HEK293 (cell line): Measurements from ENCODE around the gene PSMB1.

Experiments used
- CTCF ChIA-PET: fragments of 350-600 bp; formaldehyde crosslinking; extraction: SDS; loops from one replicate; lab custom pipeline; 2021; ENCODE audit warnings: antibody characterized with exemption; lab: Yijun Ruan, JAX
- POLR2A ChIA-PET: fragments of 300-600 bp; formaldehyde crosslinking; extraction: SDS; loops from one replicate; lab custom pipeline; 2020; ENCODE audit warnings: antibody characterized with exemption, inconsistent platforms; lab: Yijun Ruan, JAX
- H3K27ac ChIP-seq: fragments of 200-500 bp; sonication (Bioruptor generic); 2 replicates; pipeline ENCODE4 v1.5.1; 2014; ENCODE audit warnings: low read depth, low read length, control low read depth, inconsistent platforms; ENCODE audit errors: extremely low read depth
- H3K36me3 ChIP-seq, 2 experiments: fragments of 200-500 bp in 1 of 2; sonication (Bioruptor generic) in 1 of 2; 1 replicate in 1 of 2; 2 replicates in 1 of 2; pipeline ENCODE4 v1.5.1; 2014 to 2017; ENCODE audit warnings: inconsistent platforms in 2 of 2, low read length in 2 of 2; ENCODE audit not compliant: control insufficient read depth in 2 of 2, insufficient read depth in 1 of 2
- H3K4me1 ChIP-seq: fragments of 200-500 bp; sonication (Bioruptor generic); 2 replicates; pipeline ENCODE4 v1.5.1; 2014; ENCODE audit warnings: mild to moderate bottlenecking, low read length, inconsistent platforms; ENCODE audit not compliant: control insufficient read depth, insufficient read depth
- H3K4me3 ChIP-seq: 2 replicates; pipeline ENCODE4 v1.5.1; 2011; ENCODE audit warnings: low read depth, mild to moderate bottlenecking, control low read depth, low read length, moderate library complexity
- H3K9me3 ChIP-seq: fragments of 200-500 bp; sonication (Bioruptor generic); 2 replicates; pipeline ENCODE4 v1.5.1; 2014; ENCODE audit warnings: low read depth, low read length, inconsistent platforms; ENCODE audit not compliant: control insufficient read depth, insufficient read depth
- BCL11B ChIP-seq: fragments of 450-650 bp; formaldehyde crosslinking; IDR thresholded peaks from 2 replicates; pipeline ENCODE4 v1.5.1; 2016; ENCODE audit warnings: low read depth, missing biosample characterization, missing genetic modification characterization
- GLI2 ChIP-seq: fragments of 450-650 bp; formaldehyde crosslinking; IDR thresholded peaks from 2 replicates; pipeline ENCODE4; 2017; ENCODE audit warnings: missing biosample characterization, missing genetic modification characterization, low read depth, borderline replicate concordance
- GLIS1 ChIP-seq: fragments of 450-650 bp; formaldehyde crosslinking; IDR thresholded peaks from 2 replicates; pipeline ENCODE4 v1.5.1; 2016; ENCODE audit warnings: missing biosample characterization, missing genetic modification characterization
- GLIS2 ChIP-seq: fragments of 450-650 bp; formaldehyde crosslinking; IDR thresholded peaks from 2 replicates; pipeline ENCODE4 v1.5.1; 2016; ENCODE audit warnings: missing biosample characterization, missing genetic modification characterization
- HOXA7 ChIP-seq: sonication (generic); formaldehyde crosslinking; IDR thresholded peaks from 2 replicates; pipeline ENCODE4 v1.8.1; 2022; ENCODE audit warnings: missing genetic modification reagents, borderline replicate concordance
- KLF7 ChIP-seq: fragments of 450-650 bp; formaldehyde crosslinking; IDR thresholded peaks from 2 replicates; pipeline ENCODE4 v1.5.1; 2016; ENCODE audit warnings: missing biosample characterization, missing genetic modification characterization, borderline replicate concordance
- OVOL3 ChIP-seq: fragments of 450-650 bp; formaldehyde crosslinking; IDR thresholded peaks from 2 replicates; pipeline ENCODE4 v1.5.1; 2016; ENCODE audit warnings: missing biosample characterization, missing genetic modification characterization
- SCRT2 ChIP-seq: fragments of 450-650 bp; formaldehyde crosslinking; IDR thresholded peaks from 2 replicates; pipeline ENCODE4 v1.5.1; 2016; ENCODE audit warnings: missing biosample characterization, missing genetic modification characterization
- WT1 ChIP-seq: fragments of 450-650 bp; formaldehyde crosslinking; IDR thresholded peaks from 2 replicates; pipeline ENCODE4 v1.5.1; 2016; ENCODE audit warnings: missing biosample characterization, missing genetic modification characterization
- ZBTB1 ChIP-seq: fragments of 450-650 bp; formaldehyde crosslinking; IDR thresholded peaks from 2 replicates; pipeline ENCODE4 v1.5.1; 2016; ENCODE audit warnings: missing biosample characterization, missing genetic modification characterization
- ZBTB20 ChIP-seq: fragments of 450-650 bp; formaldehyde crosslinking; IDR thresholded peaks from 2 replicates; pipeline ENCODE4 v1.5.1; 2016; ENCODE audit warnings: missing biosample characterization, missing genetic modification characterization
- ZBTB21 ChIP-seq: fragments of 450-650 bp; formaldehyde crosslinking; IDR thresholded peaks from 2 replicates; pipeline ENCODE4 v1.5.1; 2017; ENCODE audit warnings: missing biosample characterization, missing genetic modification characterization
- ZBTB8A ChIP-seq: fragments of 450-650 bp; formaldehyde crosslinking; IDR thresholded peaks from 2 replicates; pipeline ENCODE4 v1.5.1; 2016; ENCODE audit warnings: missing biosample characterization, missing genetic modification characterization
- ZFHX2 ChIP-seq: fragments of 450-650 bp; formaldehyde crosslinking; conservative IDR thresholded peaks from 2 replicates; pipeline ENCODE4 v1.5.1; 2016; ENCODE audit warnings: missing biosample characterization, missing genetic modification characterization
- ZNF112 ChIP-seq: fragments of 450-650 bp; formaldehyde crosslinking; IDR thresholded peaks from 2 replicates; pipeline ENCODE4 v1.5.0; 2017; ENCODE audit warnings: missing biosample characterization, missing genetic modification characterization
- ZNF146 ChIP-seq: fragments of 450-650 bp; formaldehyde crosslinking; IDR thresholded peaks from 2 replicates; pipeline ENCODE4 v1.5.1; 2016; ENCODE audit warnings: missing biosample characterization, missing genetic modification characterization
- ZNF221 ChIP-seq: fragments of 450-650 bp; formaldehyde crosslinking; IDR thresholded peaks from 2 replicates; pipeline ENCODE4 v1.5.1; 2017; ENCODE audit warnings: missing biosample characterization, missing genetic modification characterization, borderline replicate concordance
- ZNF266 ChIP-seq: fragments of 450-650 bp; formaldehyde crosslinking; IDR thresholded peaks from 2 replicates; pipeline ENCODE4 v1.5.1; 2016; ENCODE audit warnings: missing biosample characterization, missing genetic modification characterization, low read depth
- ZNF274 ChIP-seq, 2 experiments: fragments of 200-500 bp in 1 of 2; fragments of 450-650 bp in 1 of 2; sonication (Bioruptor generic) in 1 of 2; formaldehyde crosslinking in 1 of 2; IDR thresholded peaks; 2 replicates each; pipeline versions ENCODE4 v1.5.1 to v1.6.1; 2014 to 2016; ENCODE audit warnings: borderline replicate concordance in 1 of 2, inconsistent platforms in 1 of 2, low read length in 1 of 2, missing biosample characterization in 1 of 2, missing genetic modification characterization in 1 of 2
- ZNF341 ChIP-seq: fragments of 450-650 bp; formaldehyde crosslinking; IDR thresholded peaks from 2 replicates; pipeline ENCODE4; 2016; ENCODE audit warnings: low read depth, missing biosample characterization, missing genetic modification characterization
- ZNF354C ChIP-seq: fragments of 450-650 bp; formaldehyde crosslinking; IDR thresholded peaks from 2 replicates; pipeline ENCODE4 v1.5.1; 2016; ENCODE audit warnings: missing biosample characterization, missing genetic modification characterization, low read depth, borderline replicate concordance
- ZNF391 ChIP-seq: fragments of 450-650 bp; formaldehyde crosslinking; IDR thresholded peaks from 2 replicates; pipeline ENCODE4 v1.5.1; 2016; ENCODE audit warnings: low read depth, missing biosample characterization, missing genetic modification characterization, borderline replicate concordance
- ZNF658 ChIP-seq: fragments of 450-650 bp; formaldehyde crosslinking; IDR thresholded peaks from 2 replicates; pipeline ENCODE4; 2016; ENCODE audit warnings: missing biosample characterization, missing genetic modification characterization
- ZNF791 ChIP-seq: fragments of 450-650 bp; formaldehyde crosslinking; IDR thresholded peaks from 2 replicates; pipeline ENCODE4 v1.5.1; 2016; ENCODE audit warnings: missing biosample characterization, missing genetic modification characterization
- ZNF843 ChIP-seq: fragments of 450-650 bp; formaldehyde crosslinking; IDR thresholded peaks from 2 replicates; pipeline ENCODE4 v1.5.1; 2016; ENCODE audit warnings: missing biosample characterization, missing genetic modification characterization
- TF ChIP-seq, protein P1 (sequence below): sonication (generic); formaldehyde crosslinking; IDR thresholded peaks from 2 replicates; pipeline ENCODE4 v1.8.1; 2022; ENCODE audit warnings: mild to moderate bottlenecking, moderate library complexity, missing genetic modification reagents
- TF ChIP-seq, protein P2 (sequence below): fragments of 450-650 bp; formaldehyde crosslinking; IDR thresholded peaks from 2 replicates; pipeline ENCODE4 v1.5.1; 2016; ENCODE audit warnings: missing biosample characterization, missing genetic modification characterization

PSMB1 gene

DNA sequence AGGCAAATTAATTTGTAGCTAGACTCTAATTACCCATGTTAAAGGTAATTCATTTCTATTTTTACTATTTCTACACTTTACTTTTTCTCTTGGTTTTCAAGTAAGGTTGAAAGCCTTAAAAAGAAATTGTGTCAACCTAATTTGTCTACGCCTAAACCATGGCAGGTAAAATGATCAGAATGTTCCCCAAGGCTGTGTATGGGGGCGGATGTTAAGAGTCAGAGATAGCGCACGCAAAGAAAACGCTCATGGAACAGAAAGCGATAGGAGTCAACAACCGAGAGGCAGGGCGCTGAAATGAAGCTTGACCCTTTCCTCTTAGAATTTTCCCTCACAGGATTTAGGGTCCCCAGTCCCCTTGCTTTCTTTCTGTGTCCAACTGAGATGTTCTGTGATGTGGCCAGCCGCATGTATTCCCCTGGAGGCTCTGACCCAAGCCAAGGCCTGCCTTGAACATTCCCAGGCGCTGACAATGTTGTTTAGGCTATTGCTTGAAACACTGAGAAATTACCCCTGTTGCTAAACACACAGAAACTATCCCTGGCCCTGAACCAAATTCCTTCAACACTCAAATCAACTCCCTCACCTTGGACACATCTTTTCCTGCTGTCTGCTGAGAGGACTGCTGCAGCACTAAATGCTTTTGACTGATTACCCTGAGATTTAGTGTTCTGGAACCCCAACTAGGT is 10.9 kb downstream of the PSMB1 start:
- POLR2A ChIA-PET, result interaction anchor here (1.0 to 1.1 kb wide), 2 partner anchors 10 to 12 kb away, joined by 3 to 4 read pairs; partner anchors contain the start of gene TBP
- no peak overlapping the region for H3K4me3 ChIP-seq
- peaks cover 75 to 100% of the 10 kb centered on the region in 2 experiments for H3K36me3 ChIP-seq
- H3K4me1 ChIP-seq, result no peaks in the 10 kb centered on the region
- CTCF ChIA-PET, result interaction anchor here (0.7 to 4.8 kb wide), 5 partner anchors 11 to 753 kb away, joined by 3 to 28 read pairs (median 3); no protein-coding TSS in a partner anchor
- H3K9me3 ChIP-seq, result no peaks in the 10 kb centered on the region
- TF ChIP-seq, protein P1, sequence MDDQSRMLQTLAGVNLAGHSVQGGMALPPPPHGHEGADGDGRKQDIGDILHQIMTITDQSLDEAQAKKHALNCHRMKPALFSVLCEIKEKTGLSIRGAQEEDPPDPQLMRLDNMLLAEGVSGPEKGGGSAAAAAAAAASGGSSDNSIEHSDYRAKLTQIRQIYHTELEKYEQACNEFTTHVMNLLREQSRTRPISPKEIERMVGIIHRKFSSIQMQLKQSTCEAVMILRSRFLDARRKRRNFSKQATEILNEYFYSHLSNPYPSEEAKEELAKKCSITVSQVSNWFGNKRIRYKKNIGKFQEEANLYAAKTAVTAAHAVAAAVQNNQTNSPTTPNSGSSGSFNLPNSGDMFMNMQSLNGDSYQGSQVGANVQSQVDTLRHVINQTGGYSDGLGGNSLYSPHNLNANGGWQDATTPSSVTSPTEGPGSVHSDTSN, result no peak
- TF ChIP-seq GLIS1 (tag by site-specific recombination) (no peak), BCL11B (tag by site-specific recombination) (no peak), ZNF791 (tag by site-specific recombination) (no peak), ZNF341 (tag by site-specific recombination) (no peak), ZNF274 (IDR thresholded peaks at IDR 0.05; ENCODE audit: low read length) (no peak), ZNF274 (tag by site-specific recombination; IDR thresholded peaks at IDR 0.05; ENCODE audit: borderline replicate concordance) (no peak)
- H3K27ac ChIP-seq, result no peak overlapping the region

DNA sequence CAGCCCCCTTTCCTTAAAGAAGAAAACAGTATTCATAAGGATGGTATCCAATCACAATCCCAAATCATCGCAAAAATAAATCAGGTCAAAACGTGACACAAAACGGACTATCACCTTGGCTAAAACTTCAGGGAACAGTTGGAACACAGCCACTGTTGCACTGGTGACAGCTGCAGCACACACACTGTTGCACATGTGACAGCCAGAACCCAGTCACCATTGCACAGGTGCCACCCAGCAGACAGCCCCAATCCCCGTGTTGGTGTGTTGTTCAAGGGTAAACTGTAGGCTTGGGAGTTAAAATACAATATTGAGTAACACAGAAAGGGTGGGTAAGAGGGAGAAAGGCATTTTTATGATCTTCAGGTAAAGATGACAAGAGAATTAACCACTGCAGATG is 15.8 kb downstream of the PSMB1 start:
- Histone ChIP-seq H3K36me3 (peaks cover 57 to 100% of the 10 kb centered on the region in 2 experiments), H3K9me3 (no peaks in the 10 kb centered on the region), H3K27ac (no peak overlapping the region), H3K4me1 (no peaks in the 10 kb centered on the region)
- CTCF ChIA-PET, result interaction anchor here (4.8 kb wide), 1 partner anchor 8 kb away, joined by 28 read pairs; no protein-coding TSS in a partner anchor
- TF ChIP-seq, protein P1, result no peak
- TF ChIP-seq ZBTB21 (no peak), BCL11B (tag by site-specific recombination) (no peak), GLI2 (tag by site-specific recombination) (no peak), WT1 (tag by site-specific recombination) (no peak), KLF7 (tag by site-specific recombination) (no peak), ZNF266 (tag by site-specific recombination) (no peak), OVOL3 (tag by site-specific recombination) (no peak), ZNF658 (no peak), ZNF791 (tag by site-specific recombination) (no peak), HOXA7 (CRISPR knock-in tag) (no peak)
- TF ChIP-seq, protein P2, sequence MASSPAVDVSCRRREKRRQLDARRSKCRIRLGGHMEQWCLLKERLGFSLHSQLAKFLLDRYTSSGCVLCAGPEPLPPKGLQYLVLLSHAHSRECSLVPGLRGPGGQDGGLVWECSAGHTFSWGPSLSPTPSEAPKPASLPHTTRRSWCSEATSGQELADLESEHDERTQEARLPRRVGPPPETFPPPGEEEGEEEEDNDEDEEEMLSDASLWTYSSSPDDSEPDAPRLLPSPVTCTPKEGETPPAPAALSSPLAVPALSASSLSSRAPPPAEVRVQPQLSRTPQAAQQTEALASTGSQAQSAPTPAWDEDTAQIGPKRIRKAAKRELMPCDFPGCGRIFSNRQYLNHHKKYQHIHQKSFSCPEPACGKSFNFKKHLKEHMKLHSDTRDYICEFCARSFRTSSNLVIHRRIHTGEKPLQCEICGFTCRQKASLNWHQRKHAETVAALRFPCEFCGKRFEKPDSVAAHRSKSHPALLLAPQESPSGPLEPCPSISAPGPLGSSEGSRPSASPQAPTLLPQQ, result no peak
- TF ChIP-seq, all 188 proteins: peak for 0
- POLR2A ChIA-PET, result no interaction called here
- no peak overlapping the region for H3K4me3 ChIP-seq

DNA sequence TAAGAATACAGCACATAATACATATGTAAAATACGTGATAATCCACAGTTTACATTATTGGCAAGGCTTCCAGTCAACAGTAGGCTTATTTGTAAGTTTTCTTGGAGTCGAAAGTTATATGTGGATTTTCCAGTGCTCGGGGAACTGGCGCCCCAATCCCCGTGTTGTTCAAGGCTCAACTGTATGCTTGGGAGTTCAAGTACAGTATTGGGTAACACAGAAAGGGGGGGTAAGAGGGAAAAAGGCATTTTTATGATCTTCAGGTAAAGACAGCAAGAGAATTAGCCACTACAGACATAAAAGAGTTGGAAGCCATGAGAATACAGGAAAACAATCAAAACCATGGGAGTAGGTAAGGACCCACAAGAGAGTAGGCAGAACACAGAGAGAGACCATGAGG is 16.4 kb downstream of the PSMB1 start:
- CTCF ChIA-PET, result interaction anchor here (0.6 kb wide), 1 partner anchor 37 kb away, joined by 3 read pairs; no protein-coding TSS in a partner anchor
- no peak overlapping the region for H3K27ac ChIP-seq
- no peak for TF ChIP-seq ZBTB1
- no peak for TF ChIP-seq ZNF266 (tag by site-specific recombination)
- TF ChIP-seq GLIS2 (tag by site-specific recombination), result no peak
- no peak for TF ChIP-seq ZNF843 (tag by site-specific recombination)
- no peak for TF ChIP-seq ZNF112 (tag by site-specific recombination)
- no peak for TF ChIP-seq ZNF146 (tag by site-specific recombination)
- no peak for TF ChIP-seq ZBTB8A
- TF ChIP-seq ZNF221 (tag by site-specific recombination), result no peak
- no peak for TF ChIP-seq SCRT2 (tag by site-specific recombination)
- no peak for TF ChIP-seq ZFHX2 (tag by site-specific recombination)
- no peak for TF ChIP-seq ZNF354C (tag by site-specific recombination)
- TF ChIP-seq ZBTB20 (tag by site-specific recombination), result no peak
- TF ChIP-seq ZNF391 (tag by site-specific recombination), result no peak
- no peaks in the 10 kb centered on the region for H3K4me1 ChIP-seq
- POLR2A ChIA-PET, result no interaction called here
- H3K9me3 ChIP-seq, result no peaks in the 10 kb centered on the region
- H3K36me3 ChIP-seq, result peaks cover 57 to 100% of the 10 kb centered on the region in 2 experiments
- H3K4me3 ChIP-seq, result no peak overlapping the region
